Vagina (tissue), 2 donors: ENCODE results near the gene FOXN3.

Experiments
- CTCF ChIP-seq, 3 experiments: fragments of 450-650 bp in 2 of 3; fragments of 200-600 bp in 1 of 3; sonication (generic) in 1 of 3; IDR thresholded peaks; one replicate each; pipeline ENCODE4 v1.5.1; 2017 to 2019; ENCODE audit warnings: antibody characterized with exemption in 3 of 3, mild to moderate bottlenecking in 2 of 3, moderate library complexity in 2 of 3
- POLR2A ChIP-seq, 2 donors: fragments of 450-650 bp; IDR thresholded peaks; one replicate each; pipeline ENCODE4 v1.6.1; 2017; ENCODE audit warnings: antibody characterized with exemption in 2 of 2, mild to moderate bottlenecking in 2 of 2, moderate library complexity in 2 of 2
- POLR2AphosphoS5 ChIP-seq, 2 donors: sonication (generic); formaldehyde crosslinking; IDR thresholded peaks; one replicate each; pipeline ENCODE4 v1.9.0; 2017; ENCODE audit warnings: antibody characterized with exemption in 2 of 2, mild to moderate bottlenecking in 2 of 2, low read depth in 1 of 2; ENCODE audit not compliant: insufficient read depth in 1 of 2

DNA sequence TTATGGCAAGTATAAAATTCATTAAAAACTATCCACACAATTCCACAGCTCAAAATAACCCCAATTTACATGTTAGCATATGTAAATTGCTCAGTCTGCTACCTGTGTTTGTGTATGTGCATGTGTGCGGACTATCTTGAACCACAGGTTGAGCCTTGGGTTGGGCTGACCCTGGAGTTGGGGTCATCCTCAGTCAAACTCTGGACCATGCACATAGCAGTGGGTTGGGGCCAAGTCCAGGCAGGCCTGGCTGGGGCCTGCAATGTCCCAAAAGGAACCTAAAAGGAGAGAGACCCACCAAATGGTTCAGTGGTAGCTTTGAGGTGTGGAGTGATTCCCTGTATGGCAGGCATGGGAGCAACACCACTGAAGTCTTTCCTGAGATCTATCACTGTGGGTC is 156.1 kb downstream of the FOXN3 start:
- TF ChIP-seq CTCF (IDR thresholded peaks at IDR 0.05): no peak
- no peak for TF ChIP-seq POLR2A (IDR thresholded peaks at IDR 0.05)
- TF ChIP-seq POLR2AphosphoS5 (IDR thresholded peaks at IDR 0.05; ENCODE audit: insufficient read depth in 1 of 2, low read depth in 1 of 2): no peak
